ENCODE results near the gene CALML6.

CALML6 gene

DNA sequence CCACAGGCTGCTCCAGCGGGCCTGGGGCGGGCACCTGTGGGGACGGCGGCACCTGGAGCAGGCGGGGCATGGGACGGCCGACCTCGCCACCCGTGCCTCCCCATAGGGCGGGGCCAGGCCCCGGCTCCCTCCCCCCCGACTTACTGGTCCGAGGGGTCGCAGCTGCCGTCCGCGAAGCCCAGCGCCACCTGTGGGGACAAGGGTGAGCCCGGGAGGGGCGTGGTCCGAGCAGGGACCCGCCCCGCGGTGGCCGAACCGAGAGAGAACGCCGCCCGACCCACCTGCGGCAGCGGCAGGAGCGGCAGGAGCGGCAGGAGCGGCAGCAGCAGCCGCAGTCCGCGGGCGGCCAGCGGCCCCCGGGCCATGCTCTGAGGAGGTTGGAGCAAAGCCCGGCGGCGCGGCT lies 3.8 kb downstream of the CALML6 start, which contains the start of gene TMEM52:
TSS of gene TMEM52 (minus strand) at position 379 of the 403 bp plus-strand sequence. CDS start at position 365, 14 bp downstream.
- no peaks in the 10 kb centered on the region for H3K4me1 ChIP-seq
- no peaks in the 10 kb centered on the region for H3K9me3 ChIP-seq
- TF ChIP-seq CTCF (IDR thresholded peaks at IDR 0.05; ENCODE audit: low read depth, low read length) = no peak
- DNase-seq = no peak
- peak within 1 kb of the TSS; percentile 51 for H3K4me3 ChIP-seq (ENCODE audit: low read depth, low read length)
- no peaks in the 10 kb centered on the region for H3K36me3 ChIP-seq
- H3K27me3 ChIP-seq = no peaks in the 10 kb centered on the region

GRCh38 chr1:1919304-1920056 lies 4.4 kb downstream of the CALML6 start:
- Histone ChIP-seq H3K27me3 (no peaks in the 10 kb centered on the region), H3K4me3 (ENCODE audit: low read depth, low read length) (peak overlapping the region; percentile 51), H3K36me3 (no peaks in the 10 kb centered on the region), H3K4me1 (no peaks in the 10 kb centered on the region), H3K9me3 (no peaks in the 10 kb centered on the region)
- peak; percentile 100 for DNase-seq
- TF ChIP-seq CTCF (IDR thresholded peaks at IDR 0.05; ENCODE audit: low read depth, low read length) = no peak

- Histone ChIP-seq H3K4me3 (ENCODE audit: low read depth, low read length) (peak overlapping the region; percentile 51), H3K4me1 (no peaks in the 10 kb centered on the region)
- no peak for TF ChIP-seq CTCF (IDR thresholded peaks at IDR 0.05; ENCODE audit: low read depth, low read length)
Observed at GRCh38 chr1:1920057-1920607, 5.1 kb downstream of the CALML6 start.

GRCh38 chr1:1920608-1921458 lies 5.8 kb downstream of the CALML6 start:
- H3K27me3 ChIP-seq = no peaks in the 10 kb centered on the region
- H3K9me3 ChIP-seq = no peaks in the 10 kb centered on the region
- no peaks in the 10 kb centered on the region for H3K36me3 ChIP-seq
- no peak overlapping the region for H3K4me3 ChIP-seq (ENCODE audit: low read depth, low read length)
- no peak for TF ChIP-seq CTCF (IDR thresholded peaks at IDR 0.05; ENCODE audit: low read depth, low read length)
- no peaks in the 10 kb centered on the region for H3K4me1 ChIP-seq
- no peak for DNase-seq

More at GRCh38 chr1:1920057-1920607, 5.1 kb downstream of the CALML6 start:
- no peaks in the 10 kb centered on the region for H3K9me3 ChIP-seq
- no peaks in the 10 kb centered on the region for H3K36me3 ChIP-seq
- no peak for DNase-seq
- no peaks in the 10 kb centered on the region for H3K27me3 ChIP-seq

GRCh38 chr1:1921459-1921862 lies 6.4 kb downstream of the CALML6 start:
- Histone ChIP-seq H3K27me3 (no peaks in the 10 kb centered on the region), H3K4me1 (no peaks in the 10 kb centered on the region), H3K36me3 (no peaks in the 10 kb centered on the region), H3K9me3 (no peaks in the 10 kb centered on the region), H3K4me3 (ENCODE audit: low read depth, low read length) (no peak overlapping the region)
- no peak for TF ChIP-seq CTCF (IDR thresholded peaks at IDR 0.05; ENCODE audit: low read depth, low read length)
- DNase-seq = no peak
